Fibroblast of skin of left biceps (primary cell): ENCODE data around the gene RIC3.

ENCODE experiments used
- DNase-seq, 2 experiments: peaks; one replicate each; pipeline ENCODE4 v3.0.0-alpha.2; 2013; ENCODE audit warnings: low read depth in 2 of 2

Gene RIC3

DNA sequence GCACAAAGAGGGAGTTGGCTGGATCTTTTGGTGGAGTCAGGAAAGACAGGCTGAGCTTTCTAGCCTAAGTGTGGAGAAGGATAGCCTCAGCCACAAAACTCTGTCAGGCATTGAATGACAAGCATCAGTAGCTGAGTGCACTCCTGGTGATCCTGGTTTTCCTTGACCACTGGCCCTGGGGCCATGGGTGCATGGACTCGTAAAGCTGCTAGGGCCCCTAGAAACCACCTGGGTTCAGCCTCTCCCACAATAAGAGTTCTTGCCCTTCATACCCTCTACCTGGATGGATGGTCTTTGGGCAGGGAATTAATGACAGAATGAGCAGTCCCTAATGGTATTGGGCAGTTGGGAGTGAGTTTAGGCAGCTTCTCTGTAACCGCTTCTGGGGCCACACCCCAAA lies 64.9 kb downstream of the RIC3 start:
- no peak for DNase-seq

DNA sequence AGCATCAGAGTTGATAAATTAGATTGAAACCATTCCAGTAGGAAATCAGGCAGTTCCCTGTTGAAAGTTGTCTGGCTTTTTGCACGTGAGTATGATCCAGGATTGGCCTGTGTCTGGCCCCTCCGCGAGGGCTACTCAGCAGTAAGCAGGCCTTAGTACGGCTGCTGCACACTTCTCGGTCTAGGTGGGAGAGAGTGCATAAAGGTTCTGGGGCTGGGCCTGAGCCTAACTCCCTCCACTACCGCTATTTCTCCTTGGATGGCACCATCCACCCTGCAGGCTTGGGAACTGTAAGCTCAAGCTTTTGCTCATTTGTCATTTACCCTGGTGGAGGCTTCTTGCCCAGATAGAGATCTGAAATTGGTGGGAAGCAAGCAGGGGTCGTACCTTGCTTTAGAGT lies 65.9 kb downstream of the RIC3 start:
- DNase-seq, result no peak

DNA sequence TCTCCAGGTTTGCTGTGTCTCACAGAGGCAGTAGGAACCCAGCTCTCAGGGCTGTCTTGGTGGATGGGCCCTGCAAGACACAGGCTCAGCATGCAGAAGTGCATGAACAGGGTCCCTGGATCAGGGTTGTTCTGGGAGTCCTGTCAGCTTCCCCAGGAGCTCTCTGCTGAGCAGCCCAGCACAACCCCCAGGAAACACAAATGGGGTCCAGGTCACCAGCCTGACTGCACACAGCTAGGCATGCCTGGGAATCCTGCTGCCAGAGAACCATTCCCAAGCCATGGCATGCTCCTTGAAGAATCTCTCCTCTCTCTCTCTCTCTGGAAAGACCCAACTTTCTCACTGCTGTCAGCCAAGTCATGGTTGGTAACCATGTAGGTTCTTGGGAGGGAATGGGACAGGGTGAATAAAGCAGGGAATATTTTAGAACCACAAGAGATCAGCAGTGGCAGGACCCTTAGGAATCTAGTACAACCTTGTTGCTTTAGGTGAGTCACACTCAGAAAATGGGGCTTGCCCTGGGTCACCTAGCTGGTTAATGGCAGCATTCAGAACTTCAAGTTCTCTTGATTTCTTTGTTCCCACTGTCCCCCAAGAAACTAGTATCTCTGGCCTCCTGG lies 66.4 kb downstream of the RIC3 start:
- DNase-seq, result no peak

DNA sequence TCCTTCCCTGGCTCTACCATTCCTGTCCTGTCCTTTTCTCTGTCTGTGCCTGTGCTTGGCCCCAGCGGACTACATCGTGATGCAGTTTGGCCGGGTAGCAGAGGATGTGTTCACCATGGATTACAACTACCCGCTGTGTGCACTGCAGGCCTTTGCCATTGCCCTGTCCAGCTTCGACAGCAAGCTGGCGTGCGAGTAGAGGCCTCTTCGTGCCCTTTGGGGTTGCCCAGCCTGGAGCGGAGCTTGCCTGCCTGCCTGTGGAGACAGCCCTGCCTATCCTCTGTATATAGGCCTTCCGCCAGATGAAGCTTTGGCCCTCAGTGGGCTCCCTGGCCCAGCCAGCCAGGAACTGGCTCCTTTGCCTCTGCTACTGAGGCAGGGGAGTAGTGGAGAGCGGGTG lies 67.4 kb downstream of the RIC3 start:
- DNase-seq, result no peak

DNA sequence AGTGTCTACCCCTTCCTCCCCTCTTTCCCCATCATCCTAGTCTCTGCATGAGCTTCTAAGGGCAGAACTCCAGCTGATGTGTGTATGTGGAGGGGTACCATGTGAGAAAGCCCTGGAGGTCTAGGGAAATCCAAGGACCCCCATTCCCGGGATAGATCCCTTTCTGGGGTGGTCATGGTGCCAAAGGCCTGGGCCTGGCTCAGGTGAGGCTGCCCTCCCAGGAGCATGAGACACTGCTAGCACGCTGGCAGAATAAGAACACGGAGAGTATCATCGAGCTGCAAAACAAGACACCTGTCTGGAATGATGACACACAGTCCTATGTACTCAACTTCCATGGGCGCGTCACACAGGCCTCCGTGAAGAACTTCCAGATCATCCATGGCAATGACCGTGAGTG lies 68.2 kb downstream of the RIC3 start:
- no peak for DNase-seq

DNA sequence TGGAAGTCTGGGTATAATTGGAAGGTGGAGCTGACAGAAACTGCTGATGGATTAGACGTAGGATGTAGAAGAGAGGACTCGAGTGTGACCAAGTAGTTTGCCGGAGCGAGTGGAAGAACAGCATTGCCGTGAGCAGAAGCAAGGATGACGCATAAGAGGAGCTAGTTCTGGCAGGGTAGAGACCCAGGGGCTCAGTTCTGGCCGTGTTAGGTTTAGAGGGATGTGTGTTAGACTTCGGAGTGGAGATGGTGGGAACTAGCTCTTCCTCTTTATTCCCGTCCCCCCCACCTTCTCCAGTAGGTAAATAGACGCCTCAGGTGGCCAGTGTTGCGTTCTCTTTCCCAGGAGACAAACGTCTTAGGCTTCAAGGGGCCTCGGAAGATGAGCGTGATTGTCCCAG lies 68.7 kb downstream of the RIC3 start:
- DNase-seq, result no peak

DNA sequence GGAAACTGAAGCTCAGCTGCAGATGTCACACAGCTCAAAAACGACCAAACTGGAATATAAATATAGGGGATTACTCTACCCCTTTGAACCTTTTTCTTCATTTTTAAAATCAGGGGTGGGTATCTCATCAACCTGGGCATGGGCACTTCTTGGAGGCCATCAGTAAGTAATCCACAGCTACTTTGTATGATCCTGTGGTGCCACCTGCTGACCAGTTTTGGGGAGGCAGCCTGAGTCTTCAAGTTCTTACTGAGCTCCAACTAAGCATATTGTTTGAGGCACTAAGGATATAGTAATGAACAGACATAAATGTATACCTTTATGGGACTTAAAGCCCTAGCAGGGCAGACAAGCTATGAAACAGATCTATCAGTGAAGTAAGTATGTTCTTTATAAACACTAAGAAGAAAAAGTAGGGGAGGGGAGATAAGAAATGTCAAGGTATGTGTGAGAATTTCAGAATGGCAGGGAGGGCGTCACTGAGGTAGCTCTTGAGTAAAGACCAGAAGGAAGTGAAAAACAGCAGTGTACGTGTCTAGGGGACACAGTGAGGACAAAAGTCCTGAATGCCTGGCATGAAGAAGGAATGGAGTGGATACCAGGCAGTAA lies 69.4 kb downstream of the RIC3 start:
- peak in 1 of 2 experiments; percentile 27 for DNase-seq

DNA sequence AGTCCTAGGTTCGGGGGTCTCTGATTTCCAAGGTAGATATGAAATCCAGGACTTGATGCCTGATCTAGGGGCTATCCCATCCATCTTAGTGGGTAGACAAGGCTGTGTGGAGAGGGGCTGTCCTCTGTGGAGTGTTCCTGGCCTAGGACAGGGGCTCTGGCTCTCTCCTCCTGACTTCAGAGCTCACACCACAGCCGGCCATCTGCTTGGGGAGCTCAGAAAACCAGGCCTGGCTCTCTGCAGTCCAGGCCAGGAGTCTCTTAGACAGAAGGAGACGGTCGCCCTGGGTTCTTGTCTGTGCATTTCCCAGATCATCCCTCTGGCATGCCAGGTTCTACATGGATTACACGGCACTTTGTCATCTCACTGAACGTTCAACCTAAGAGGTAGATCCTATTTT lies 69.9 kb downstream of the RIC3 start:
- DNase-seq, result no peak

DNA sequence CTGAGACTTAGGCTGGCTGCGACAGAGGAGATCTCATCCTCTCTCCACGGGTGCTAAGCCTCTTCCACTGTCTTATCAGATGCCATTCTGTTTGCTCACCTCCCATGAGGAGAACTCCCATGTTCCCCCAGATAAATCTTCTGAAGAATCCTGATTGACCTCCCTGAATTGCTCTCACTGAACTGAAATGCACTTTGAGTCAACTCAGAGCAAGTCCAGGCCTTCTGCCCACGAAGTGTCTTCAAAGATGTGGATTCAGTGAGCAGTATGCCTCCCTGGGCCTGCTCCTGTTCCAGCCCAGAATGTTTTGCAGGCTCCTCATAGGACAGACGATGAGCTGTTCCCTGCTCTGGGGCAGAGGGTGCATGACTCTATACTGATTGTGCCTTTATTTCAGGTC lies 70.5 kb downstream of the RIC3 start:
- peak in 1 of 2 experiments; percentile 23 for DNase-seq

DNA sequence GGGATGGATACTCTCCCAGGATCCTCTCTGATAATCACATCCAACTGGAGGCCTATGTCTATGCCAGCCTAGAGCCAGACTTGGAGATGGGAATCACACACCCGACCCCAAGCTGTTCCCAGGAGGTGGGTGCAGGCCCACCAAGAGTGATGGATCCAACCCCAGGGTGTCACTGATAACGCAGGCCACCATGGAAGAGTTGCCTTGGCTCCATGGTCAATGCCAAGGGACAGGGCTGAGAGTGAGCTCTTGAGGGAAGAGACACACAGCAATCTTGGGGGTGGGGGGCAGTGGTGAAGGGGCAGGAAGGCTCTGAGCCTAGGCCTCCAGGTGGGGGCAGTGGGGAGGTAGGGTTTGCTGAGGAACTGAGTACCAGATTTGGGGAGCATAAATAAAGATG lies 70.9 kb downstream of the RIC3 start:
- DNase-seq, result no peak

DNA sequence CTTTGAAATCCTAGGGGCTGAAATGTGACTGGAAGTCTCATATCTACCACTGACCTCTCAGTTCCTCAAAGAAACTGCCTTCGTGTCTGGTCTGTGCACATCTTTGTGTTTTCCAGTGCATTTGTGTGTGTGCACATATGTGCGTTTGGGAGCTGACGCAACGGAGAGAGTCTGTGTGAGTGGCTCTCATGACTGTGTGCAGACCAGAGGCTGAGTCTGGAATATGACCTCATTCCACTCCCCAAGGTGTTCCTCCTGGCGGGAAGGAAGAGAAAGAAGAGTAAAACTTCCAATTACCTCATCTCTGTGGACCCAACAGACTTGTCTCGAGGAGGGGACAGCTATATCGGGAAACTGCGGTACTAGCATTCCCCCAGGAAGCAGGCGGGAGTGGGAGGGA lies 71.4 kb downstream of the RIC3 start:
- no peak for DNase-seq

DNA sequence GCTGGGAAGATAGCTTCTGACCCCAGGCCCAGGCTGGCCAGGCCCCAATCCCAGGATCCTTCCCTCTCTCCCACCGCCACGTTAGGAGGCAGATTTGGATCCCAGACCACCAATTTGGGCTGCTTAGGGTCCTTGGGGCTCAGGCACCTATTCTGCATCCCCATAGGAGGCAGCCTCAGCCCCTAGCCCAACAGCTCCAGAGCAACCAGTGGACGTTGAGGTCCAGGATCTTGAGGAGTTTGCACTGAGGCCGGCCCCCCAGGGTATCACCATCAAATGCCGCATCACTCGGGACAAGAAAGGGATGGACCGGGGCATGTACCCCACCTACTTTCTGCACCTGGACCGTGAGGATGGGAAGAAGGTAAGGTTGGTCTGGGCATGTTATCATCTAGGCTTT lies 71.8 kb downstream of the RIC3 start:
- no peak for DNase-seq

DNA sequence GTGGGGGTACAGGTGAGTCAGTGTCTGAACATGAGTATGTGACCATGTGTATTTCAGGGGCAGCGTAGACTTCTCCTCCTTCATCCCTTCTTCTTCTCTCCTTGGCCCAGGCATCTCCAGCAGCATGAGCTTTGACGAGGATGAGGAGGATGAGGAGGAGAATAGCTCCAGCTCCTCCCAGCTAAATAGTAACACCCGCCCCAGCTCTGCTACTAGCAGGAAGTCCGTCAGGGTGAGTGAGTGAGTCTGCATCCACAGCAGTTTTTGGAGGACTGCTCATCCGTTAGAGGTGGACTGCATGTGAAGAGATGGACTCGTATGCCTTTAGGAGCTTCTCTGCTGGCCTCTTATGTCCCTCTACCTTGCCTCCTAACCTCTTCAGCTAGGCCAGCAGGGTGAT lies 72.2 kb downstream of the RIC3 start:
- DNase-seq, result no peak

DNA sequence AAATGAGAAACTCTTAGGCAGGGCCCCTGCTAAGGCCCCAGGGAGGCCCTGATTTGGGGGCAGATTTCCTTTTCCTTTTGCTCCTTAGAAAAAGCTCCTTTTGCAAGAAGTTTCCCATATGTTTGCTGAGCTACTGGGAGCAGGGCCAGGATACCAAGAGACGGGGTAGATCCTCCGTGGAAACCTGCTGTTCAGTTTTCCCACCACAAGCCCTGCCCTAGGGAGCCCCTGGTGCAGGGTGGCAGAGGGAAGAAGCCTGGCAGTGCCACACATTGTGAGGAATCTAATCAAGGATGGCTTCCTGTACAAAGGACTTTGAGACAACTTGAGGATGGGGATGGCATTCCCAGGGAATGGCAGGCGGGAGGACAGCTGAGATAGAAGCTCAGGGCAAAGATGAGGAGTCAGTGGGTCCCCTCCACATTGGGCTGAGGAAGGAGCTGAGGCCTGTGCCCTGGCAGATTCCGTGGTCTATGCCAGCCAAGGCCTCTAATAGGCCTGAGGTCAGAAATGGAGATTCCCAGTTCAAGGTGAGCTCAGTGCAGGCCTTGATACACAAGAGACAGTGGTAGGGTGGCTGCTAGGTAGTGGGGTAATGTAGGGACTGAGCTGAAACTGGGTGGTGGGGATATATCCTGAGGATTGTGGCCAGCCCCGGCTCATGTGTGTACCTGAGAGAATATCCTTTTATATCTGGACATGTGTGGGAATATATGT lies 72.9 kb downstream of the RIC3 start:
- no peak for DNase-seq

DNA sequence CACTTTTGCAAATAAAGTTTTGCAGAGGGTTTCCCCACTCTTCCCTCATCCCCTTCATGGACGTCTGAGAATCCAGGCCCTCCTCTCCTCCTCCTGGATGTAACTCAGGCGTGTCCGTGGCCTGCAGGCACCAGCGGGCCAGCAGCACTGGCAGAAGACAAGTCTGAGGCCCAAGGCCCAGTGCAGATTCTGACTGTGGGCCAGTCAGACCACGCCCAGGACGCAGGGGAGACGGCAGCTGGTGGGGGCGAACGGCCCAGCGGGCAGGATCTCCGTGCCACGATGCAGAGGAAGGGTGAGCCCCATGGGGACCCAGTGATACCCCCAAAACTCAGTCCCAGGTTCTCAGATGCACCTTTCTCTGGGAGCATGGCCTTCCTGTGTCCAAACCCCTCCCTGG lies 73.5 kb downstream of the RIC3 start:
- DNase-seq, result no peak

DNA sequence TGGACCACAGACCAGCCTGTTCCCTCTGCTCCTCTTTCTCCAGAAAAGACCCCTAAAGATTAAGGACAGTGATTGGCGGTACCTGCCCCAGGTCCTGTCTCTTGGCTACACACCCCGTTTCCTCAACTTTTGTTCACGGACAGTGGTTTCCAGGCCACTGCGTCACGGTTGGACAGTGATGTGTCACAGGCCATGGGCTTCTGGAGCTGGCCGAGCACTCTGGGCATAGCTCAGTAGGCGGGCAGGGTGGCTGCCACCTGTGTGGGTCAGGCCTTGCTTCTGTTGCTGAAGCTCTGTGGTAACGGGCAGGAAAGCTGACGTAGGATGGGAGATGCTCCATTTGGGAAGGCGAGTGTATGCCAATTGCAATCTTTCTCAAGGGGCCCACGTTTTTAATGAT lies 74.2 kb downstream of the RIC3 start:
- no peak for DNase-seq

DNA sequence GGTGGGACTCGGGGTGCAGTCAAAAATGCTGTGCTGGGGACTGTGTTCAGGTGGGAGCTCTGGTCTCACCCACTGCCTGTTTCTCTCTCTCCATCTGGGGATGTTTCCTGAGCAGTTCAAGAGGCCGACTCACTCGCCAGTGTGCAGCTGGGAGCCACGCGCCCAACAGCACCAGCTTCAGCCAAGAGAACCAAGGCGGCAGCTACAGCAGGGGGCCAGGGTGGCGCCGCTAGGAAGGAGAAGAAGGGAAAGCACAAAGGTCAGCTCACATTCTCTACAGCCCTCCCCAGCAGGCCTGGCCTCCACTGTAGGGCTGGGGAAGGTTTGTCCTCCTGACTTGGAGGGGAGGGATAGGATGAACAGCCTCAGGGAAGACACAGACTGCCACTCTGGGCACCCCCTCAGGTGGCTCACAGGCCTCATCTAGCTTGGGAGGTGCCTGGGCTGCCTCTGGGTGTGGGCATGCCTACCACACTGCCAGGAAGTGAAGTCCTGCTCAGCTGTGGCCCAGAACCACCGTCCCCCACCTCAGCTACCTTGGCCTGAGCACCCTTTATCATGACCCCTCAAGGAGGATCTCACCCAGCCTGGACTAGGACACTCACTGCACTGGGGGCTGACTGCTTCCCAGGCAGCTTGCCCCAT lies 74.8 kb downstream of the RIC3 start:
- DNase-seq, result no peak

DNA sequence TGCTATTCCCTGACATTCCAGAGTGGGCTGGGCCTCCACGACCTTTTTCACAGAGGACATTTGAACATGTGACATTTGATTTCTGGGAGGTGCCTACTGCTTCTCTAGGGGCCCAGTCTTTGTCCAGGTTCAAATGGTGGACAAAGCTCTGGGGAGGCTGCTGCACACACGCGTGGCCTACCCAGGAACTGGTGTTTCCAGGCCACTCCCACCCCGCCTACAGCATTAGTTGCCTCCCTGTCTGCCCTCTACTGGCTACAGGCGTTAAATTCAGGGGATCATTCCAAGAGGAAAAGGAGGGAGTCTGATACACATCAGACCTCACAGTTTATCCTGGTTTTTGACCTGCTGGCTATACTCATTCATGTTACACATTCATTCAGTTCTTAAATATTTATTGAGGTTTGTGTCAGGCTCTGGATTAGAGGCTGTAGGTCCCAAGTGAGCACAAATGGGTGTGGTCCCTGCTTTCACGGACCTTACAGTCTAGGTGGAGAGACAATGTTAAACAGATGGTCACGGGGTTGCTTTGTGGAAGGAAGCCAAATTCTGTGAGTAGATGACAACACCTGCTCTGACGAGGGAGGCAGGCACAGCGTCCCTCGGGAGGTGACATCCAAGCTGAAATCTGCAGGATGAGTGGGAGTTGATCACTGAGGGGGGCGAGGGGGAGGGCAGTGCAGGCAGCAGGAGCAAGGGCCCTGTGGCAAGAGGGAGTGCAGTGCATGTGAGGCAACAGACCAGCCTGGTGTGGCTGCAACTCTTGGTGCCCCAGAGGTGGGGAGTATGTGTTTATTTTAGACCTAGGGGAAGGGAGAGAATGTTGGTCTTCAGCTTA lies 76.0 kb downstream of the RIC3 start:
- DNase-seq, result no peak

DNA sequence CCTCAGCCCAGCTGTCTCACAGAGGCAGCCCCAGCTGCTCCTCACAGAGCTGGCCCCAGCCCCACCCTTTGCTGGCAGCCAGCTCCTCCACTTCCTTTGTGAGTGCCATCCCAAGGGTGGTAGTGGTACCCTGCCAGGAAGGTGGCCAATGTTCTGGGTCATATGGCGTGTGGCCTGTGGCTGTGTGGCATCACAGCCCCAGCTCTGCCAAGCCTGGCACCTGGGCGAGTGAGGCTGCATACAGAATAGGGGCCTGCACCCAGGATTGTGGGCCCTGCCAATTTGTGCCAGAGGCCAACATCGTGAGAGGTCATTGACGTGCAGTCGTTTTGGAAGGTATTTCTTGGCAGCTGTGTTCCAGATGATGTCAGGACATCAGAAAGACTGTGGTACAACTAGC lies 77.1 kb downstream of the RIC3 start:
- no peak for DNase-seq

DNA sequence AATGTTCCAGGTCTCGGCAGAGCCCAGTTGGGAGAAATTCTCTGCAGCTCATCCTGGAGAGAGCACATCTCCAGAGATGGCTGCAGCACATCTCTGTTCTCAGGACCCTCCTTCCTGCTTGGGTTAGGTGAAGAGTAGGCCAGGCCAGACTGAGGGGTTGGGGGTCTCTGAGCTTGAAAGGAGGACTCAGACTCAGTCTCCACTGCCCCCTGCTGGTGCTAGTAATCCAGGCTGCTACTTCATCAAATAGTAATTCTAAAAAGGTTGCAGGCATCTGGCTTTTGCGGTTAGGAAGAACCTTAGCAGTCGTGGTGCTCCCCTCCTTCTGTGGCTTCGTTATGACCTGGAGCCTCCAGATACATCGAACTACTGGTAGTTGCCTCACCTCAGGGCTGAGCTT lies 78.1 kb downstream of the RIC3 start:
- no peak for DNase-seq

DNA sequence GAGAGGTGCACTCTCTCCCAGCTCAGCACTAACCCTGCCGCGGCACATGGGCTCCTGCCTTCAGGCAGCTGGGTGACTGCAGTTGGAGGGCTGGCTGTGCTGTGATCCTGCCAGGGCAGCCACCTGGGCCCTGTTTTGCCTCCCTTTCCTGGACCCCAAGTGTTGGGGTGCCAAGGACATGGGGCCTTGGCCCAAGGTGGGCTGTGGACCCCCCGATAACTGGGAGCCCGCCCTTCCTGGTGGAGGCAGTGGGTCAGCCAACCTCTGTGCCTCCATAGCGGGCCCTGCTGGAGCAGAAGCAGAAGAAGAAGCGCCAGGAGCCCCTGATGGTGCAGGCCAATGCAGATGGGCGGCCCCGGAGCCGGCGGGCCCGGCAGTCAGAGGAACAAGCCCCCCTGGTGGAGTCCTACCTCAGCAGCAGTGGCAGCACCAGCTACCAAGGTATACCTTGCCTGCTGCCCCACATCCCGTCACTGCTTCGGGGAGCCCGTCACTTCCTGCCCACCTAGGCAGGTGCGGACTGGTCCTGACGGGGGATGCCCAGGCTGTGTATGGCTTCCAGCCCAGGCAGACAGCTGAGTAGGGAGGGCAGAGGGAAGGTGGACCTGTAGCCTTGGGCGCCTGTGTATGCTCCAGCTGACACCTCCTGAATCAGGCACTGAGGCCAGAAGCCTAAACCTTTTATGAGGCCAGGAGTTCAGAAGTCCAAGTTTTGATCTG lies 78.9 kb downstream of the RIC3 start:
- DNase-seq, result no peak
